Measurements from ENCODE around the gene THAP4.

GRCh38 chr2:241560162-241560882 is 76.6 kb downstream of the THAP4 start:
- TF ChIP-seq POLR2A (IDR thresholded peaks at IDR 0.05) (no peak), EP300 (IDR thresholded peaks at IDR 0.05) (no peak), CTCF (IDR thresholded peaks at IDR 0.05) (no peak)

Data from tibial nerve (tissue), 4 donors.